Fibroblast of lung (primary cell): ENCODE results near the gene COL25A1. TPM values are rescaled to one million over a fixed set of nuclear protein-coding genes. Genes with fewer than 3 reads are reported as not detected.

Source experiments
- DNase-seq, 2 donors: peaks; one replicate each; pipeline versions ENCODE4 v3.0.0 to v3.0.0-alpha.2; 2010; ENCODE audit warnings: low read depth in 2 of 2
- H2AFZ ChIP-seq: 2 replicates; pipeline ENCODE4 v1.5.1; 2012; ENCODE audit warnings: low read length, control low read depth, inconsistent platforms
- H3K27ac ChIP-seq: 2 replicates; pipeline ENCODE4 v1.5.1; 2011; ENCODE audit warnings: low read length, control low read depth; ENCODE audit not compliant: insufficient read depth
- H3K27me3 ChIP-seq: 2 replicates; pipeline ENCODE4 v1.5.1; 2011; ENCODE audit warnings: mild to moderate bottlenecking, low read length; ENCODE audit not compliant: control insufficient read depth, insufficient read depth
- H3K36me3 ChIP-seq: 2 replicates; pipeline ENCODE4 v1.5.1; 2011; ENCODE audit warnings: low read length; ENCODE audit not compliant: control insufficient read depth, insufficient read depth
- H3K4me1 ChIP-seq: 2 replicates; pipeline ENCODE4 v1.5.1; 2011; ENCODE audit warnings: low read length; ENCODE audit not compliant: control insufficient read depth, insufficient read depth; ENCODE audit errors: extremely low read depth
- H3K4me2 ChIP-seq: 2 replicates; pipeline ENCODE4 v1.5.1; 2011; ENCODE audit warnings: low read length, control low read depth; ENCODE audit not compliant: insufficient read depth; ENCODE audit errors: extremely low read depth
- H3K4me3 ChIP-seq, 4 experiments: fragments of 200-600 bp in 1 of 4; sonication (generic) in 1 of 4; replicated peaks in 1 of 4; 2 replicates each; pipeline ENCODE4 v1.5.1; 2011 to 2016; ENCODE audit warnings: low read length in 4 of 4, low read depth in 3 of 4, mild to moderate bottlenecking in 3 of 4, control low read depth in 2 of 4, inconsistent platforms in 1 of 4, mixed read lengths in 1 of 4; ENCODE audit not compliant: insufficient read depth in 1 of 4; ENCODE audit errors: control extremely low read depth in 1 of 4
- H3K79me2 ChIP-seq: 2 replicates; pipeline ENCODE4 v1.5.1; 2012; ENCODE audit warnings: mild to moderate bottlenecking, low read length, inconsistent platforms; ENCODE audit not compliant: control insufficient read depth, insufficient read depth
- H3K9ac ChIP-seq: 2 replicates; pipeline ENCODE4 v1.5.1; 2011; ENCODE audit warnings: mild to moderate bottlenecking, low read length, control low read depth; ENCODE audit not compliant: insufficient read depth
- H3K9me3 ChIP-seq: 2 replicates; pipeline ENCODE4 v1.5.1; 2012; ENCODE audit warnings: low read depth, low read length; ENCODE audit not compliant: control insufficient read depth, insufficient read depth
- H4K20me1 ChIP-seq: 2 replicates; pipeline ENCODE4 v1.5.1; 2011; ENCODE audit warnings: low read length; ENCODE audit not compliant: control insufficient read depth, insufficient read depth; ENCODE audit errors: extremely low read depth
- EZH2 ChIP-seq: IDR thresholded peaks from 2 replicates; pipeline ENCODE4 v1.5.1; 2012; ENCODE audit warnings: low read length, control low read depth, mild to moderate bottlenecking; ENCODE audit errors: missing control alignments
- polyA plus RNA-seq, 2 donors: library from polyadenylated mRNA; depleted of rRNA in 1 of 2; stranded (reverse) in 1 of 2; unstranded in 1 of 2; fragments of >200 nt; gene quantifications; 2 replicates each; pipeline ENCODE4 v1.2.1, GENCODE V29; 2011 to 2012; ENCODE audit warnings: missing spikeins in 1 of 2
- total RNA-seq: library from RNA; depleted of rRNA; stranded (reverse); fragments of >200 nt; gene quantifications from 2 replicates; pipeline ENCODE4 v1.2.1, GENCODE V29; 2014
- TF ChIP-seq, protein P1 (sequence below), 2 donors: IDR thresholded peaks in 1 of 2; conservative IDR thresholded peaks in 1 of 2; 1 replicate in 1 of 2; 2 replicates in 1 of 2; pipeline ENCODE4 v1.5.1; 2011 to 2012; ENCODE audit warnings: low read length in 2 of 2, control low read depth in 1 of 2, inconsistent platforms in 1 of 2, low read depth in 1 of 2, mild to moderate bottlenecking in 1 of 2

COL25A1 gene
- total and polyA plus RNA-seq, 2 donors (not counting 1 experiment from before 2014, with no cell fraction given) = under 0.01 to 0.01 TPM

- Histone ChIP-seq H3K9ac (no peak overlapping the region), H3K79me2 (no peaks in the 10 kb centered on the region), H4K20me1 (no peaks in the 10 kb centered on the region), H3K27ac (no peak overlapping the region), H2AFZ (no peak overlapping the region), H3K36me3 (no peaks in the 10 kb centered on the region), H3K27me3 (no peaks in the 10 kb centered on the region), H3K4me3 (no peak overlapping the region), H3K4me2 (no peak overlapping the region), H3K9me3 (no peaks in the 10 kb centered on the region), H3K4me1 (no peaks in the 10 kb centered on the region)
- TF ChIP-seq, protein P1, sequence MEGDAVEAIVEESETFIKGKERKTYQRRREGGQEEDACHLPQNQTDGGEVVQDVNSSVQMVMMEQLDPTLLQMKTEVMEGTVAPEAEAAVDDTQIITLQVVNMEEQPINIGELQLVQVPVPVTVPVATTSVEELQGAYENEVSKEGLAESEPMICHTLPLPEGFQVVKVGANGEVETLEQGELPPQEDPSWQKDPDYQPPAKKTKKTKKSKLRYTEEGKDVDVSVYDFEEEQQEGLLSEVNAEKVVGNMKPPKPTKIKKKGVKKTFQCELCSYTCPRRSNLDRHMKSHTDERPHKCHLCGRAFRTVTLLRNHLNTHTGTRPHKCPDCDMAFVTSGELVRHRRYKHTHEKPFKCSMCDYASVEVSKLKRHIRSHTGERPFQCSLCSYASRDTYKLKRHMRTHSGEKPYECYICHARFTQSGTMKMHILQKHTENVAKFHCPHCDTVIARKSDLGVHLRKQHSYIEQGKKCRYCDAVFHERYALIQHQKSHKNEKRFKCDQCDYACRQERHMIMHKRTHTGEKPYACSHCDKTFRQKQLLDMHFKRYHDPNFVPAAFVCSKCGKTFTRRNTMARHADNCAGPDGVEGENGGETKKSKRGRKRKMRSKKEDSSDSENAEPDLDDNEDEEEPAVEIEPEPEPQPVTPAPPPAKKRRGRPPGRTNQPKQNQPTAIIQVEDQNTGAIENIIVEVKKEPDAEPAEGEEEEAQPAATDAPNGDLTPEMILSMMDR (conservative IDR thresholded peaks at IDR 0.05 in 1 of 2, IDR thresholded peaks at IDR 0.05 in 1 of 2; ENCODE audit: low read depth in 1 of 2, low read length in 2 of 2) = no peak
- no peak for TF ChIP-seq EZH2
- DNase-seq = no peak
These were observed 123.4 kb downstream of the COL25A1 start for GRCh38 chr4:109179061-109179460.

DNA sequence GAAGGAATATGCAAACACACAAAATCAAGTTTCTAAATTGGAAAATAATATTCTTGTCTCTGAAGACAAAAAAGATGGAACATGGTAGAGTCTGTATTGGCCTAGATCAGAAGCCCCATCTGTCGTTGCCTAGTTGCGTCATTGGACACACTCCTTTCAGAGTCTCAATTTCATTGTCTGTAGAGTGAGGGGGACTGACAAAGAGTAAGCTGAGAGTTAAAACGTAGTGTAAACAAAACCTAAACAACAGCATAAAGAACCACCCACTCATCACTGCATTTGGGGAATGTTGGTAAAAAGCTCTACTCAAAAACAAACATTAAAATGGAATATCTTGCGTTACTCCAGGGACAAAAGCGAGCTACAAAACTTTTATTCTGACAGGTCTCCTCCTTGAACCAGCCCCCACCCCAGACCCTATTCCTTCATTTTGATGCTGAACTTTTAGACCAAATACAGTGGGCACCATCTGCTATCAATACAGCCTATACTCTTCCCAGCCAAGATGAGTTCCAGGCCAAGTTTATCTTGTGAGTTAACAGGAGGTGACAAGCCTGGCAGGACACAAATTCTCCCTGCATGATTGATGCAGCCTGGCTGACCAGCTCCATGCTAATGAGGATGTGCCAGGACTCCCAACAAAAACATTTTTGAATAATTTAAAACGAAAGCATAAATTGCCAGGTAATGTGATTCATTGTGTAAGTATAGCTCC is 125.2 kb downstream of the COL25A1 start:
- no peaks in the 10 kb centered on the region for H3K27me3 ChIP-seq
- H3K4me1 ChIP-seq = no peaks in the 10 kb centered on the region
- no peaks in the 10 kb centered on the region for H3K79me2 ChIP-seq
- H3K9me3 ChIP-seq = no peaks in the 10 kb centered on the region
- no peak overlapping the region for H3K4me3 ChIP-seq
- H3K36me3 ChIP-seq = no peaks in the 10 kb centered on the region
- no peaks in the 10 kb centered on the region for H4K20me1 ChIP-seq
- H2AFZ ChIP-seq = no peak overlapping the region
- H3K4me2 ChIP-seq = no peak overlapping the region
- peak in 1 of 2 donors; percentile 11 for DNase-seq
- H3K27ac ChIP-seq = no peak overlapping the region
- no peak for TF ChIP-seq EZH2
- TF ChIP-seq, protein P1 (conservative IDR thresholded peaks at IDR 0.05 in 1 of 2, IDR thresholded peaks at IDR 0.05 in 1 of 2; ENCODE audit: low read depth in 1 of 2, low read length in 2 of 2) = no peak
- H3K9ac ChIP-seq = no peak overlapping the region

GRCh38 chr4:109174224-109174953 is 128.1 kb downstream of the COL25A1 start:
- Histone ChIP-seq H3K4me3 (no peak overlapping the region), H2AFZ (no peak overlapping the region), H3K4me1 (no peaks in the 10 kb centered on the region), H3K36me3 (no peaks in the 10 kb centered on the region), H3K79me2 (no peaks in the 10 kb centered on the region), H3K27me3 (no peaks in the 10 kb centered on the region), H3K9ac (no peak overlapping the region), H3K4me2 (no peak overlapping the region), H4K20me1 (no peaks in the 10 kb centered on the region), H3K27ac (no peak overlapping the region), H3K9me3 (no peaks in the 10 kb centered on the region)
- TF ChIP-seq EZH2 = no peak
- TF ChIP-seq, protein P1 (conservative IDR thresholded peaks at IDR 0.05 in 1 of 2, IDR thresholded peaks at IDR 0.05 in 1 of 2; ENCODE audit: low read depth in 1 of 2, low read length in 2 of 2) = no peak
- no peak for DNase-seq
